WERI-Rb-1 (cell line): ENCODE data around the gene HEXIM1.

Source experiments
- DNase-seq: peaks from one replicate; pipeline ENCODE4 v3.0.0-alpha.2; 2020
- H3K27ac ChIP-seq: fragments of 250-450 bp; sonication (Bioruptor Pico); 2 replicates; pipeline ENCODE4 v1.5.1; 2020; ENCODE audit warnings: mild to moderate bottlenecking, moderate library complexity
- H3K27me3 ChIP-seq: fragments of 250-450 bp; sonication (Bioruptor Pico); 2 replicates; pipeline ENCODE4 v1.5.1; 2021; ENCODE audit warnings: mild to moderate bottlenecking, low read depth, moderate library complexity; ENCODE audit not compliant: insufficient read depth, severe bottlenecking
- H3K36me3 ChIP-seq: fragments of 250-450 bp; sonication (Bioruptor Pico); 2 replicates; pipeline ENCODE4 v1.5.1; 2020; ENCODE audit warnings: mild to moderate bottlenecking, moderate library complexity
- H3K4me3 ChIP-seq: 2 replicates; pipeline ENCODE4 v1.5.1; 2011; ENCODE audit warnings: low read depth, mild to moderate bottlenecking, control low read depth, low read length
- H3K9me3 ChIP-seq: fragments of 250-450 bp; sonication (Bioruptor Pico); 2 replicates; pipeline ENCODE4 v1.5.1; 2021; ENCODE audit warnings: mild to moderate bottlenecking, moderate library complexity; ENCODE audit not compliant: severe bottlenecking
- CTCF ChIP-seq: IDR thresholded peaks from 2 replicates; pipeline ENCODE4 v1.5.1; 2011; ENCODE audit warnings: low read depth, mild to moderate bottlenecking, control low read depth, inconsistent platforms, low read length

The HEXIM1 gene

GRCh38 chr17:45160447-45161287 lies 12.4 kb downstream of the HEXIM1 start:
- no peaks in the 10 kb centered on the region for H3K9me3 ChIP-seq
- peaks cover 5% of the 10 kb centered on the region for H3K36me3 ChIP-seq
- peak overlapping the region; percentile 78 for H3K4me3 ChIP-seq
- peak; percentile 69 for TF ChIP-seq CTCF
- H3K27ac ChIP-seq = peak overlapping the region; percentile 99
- H3K27me3 ChIP-seq = no peaks in the 10 kb centered on the region
- peak; percentile 92 for DNase-seq

GRCh38 chr17:45161288-45162024 lies 13.2 kb downstream of the HEXIM1 start, which contains the start of gene HEXIM2:
HEXIM2 (plus strand) TSS chr17:45161875; CDS start chr17:45162794, 919 bp downstream.
- no peak for TF ChIP-seq CTCF
- Histone ChIP-seq H3K4me3 (peak within 1 kb of the TSS; percentile 78), H3K27me3 (no peaks in the 10 kb centered on the region), H3K36me3 (peaks cover 5% of the 10 kb centered on the region), H3K27ac (peak within 1 kb of the TSS; percentile 99), H3K9me3 (no peaks in the 10 kb centered on the region)
- DNase-seq = peak; percentile 100

- H3K36me3 ChIP-seq = peaks cover 5% of the 10 kb centered on the region
- H3K27ac ChIP-seq = peak overlapping the region; percentile 58
- no peaks in the 10 kb centered on the region for H3K9me3 ChIP-seq
- no peaks in the 10 kb centered on the region for H3K27me3 ChIP-seq
- TF ChIP-seq CTCF = no peak
- peak overlapping the region; percentile 22 for H3K4me3 ChIP-seq
- no peak for DNase-seq
These were observed 13.9 kb downstream of the HEXIM1 start for GRCh38 chr17:45162025-45162687.

- Histone ChIP-seq H3K27me3 (no peaks in the 10 kb centered on the region), H3K9me3 (no peaks in the 10 kb centered on the region), H3K4me3 (no peak overlapping the region), H3K27ac (no peak overlapping the region), H3K36me3 (peaks cover 13% of the 10 kb centered on the region)
- no peak for TF ChIP-seq CTCF
- no peak for DNase-seq
These were observed 16.5 kb downstream of the HEXIM1 start for GRCh38 chr17:45164734-45165269.

GRCh38 chr17:45168991-45169752 lies 20.9 kb downstream of the HEXIM1 start:
- Histone ChIP-seq H3K27ac (no peak overlapping the region), H3K4me3 (no peak overlapping the region), H3K27me3 (no peaks in the 10 kb centered on the region), H3K36me3 (peaks cover 11% of the 10 kb centered on the region), H3K9me3 (no peaks in the 10 kb centered on the region)
- no peak for DNase-seq
- no peak for TF ChIP-seq CTCF
